MG63 (cell line): ENCODE results near the gene CSTF1. TPM values are rescaled to one million over a fixed set of nuclear protein-coding genes. Genes with fewer than 3 reads are reported as not detected.

Source experiments
- DNase-seq: peaks from one replicate; pipeline ENCODE4 v3.0.0-alpha.2; 2020
- H3K27me3 ChIP-seq: fragments of 250-450 bp; sonication (Bioruptor Pico); 2 replicates; pipeline ENCODE4 v1.5.1; 2020; ENCODE audit warnings: mild to moderate bottlenecking, moderate library complexity
- H3K36me3 ChIP-seq: fragments of 250-450 bp; sonication (Bioruptor Pico); 2 replicates; pipeline ENCODE4 v1.5.1; 2020; ENCODE audit warnings: mild to moderate bottlenecking, moderate library complexity
- H3K4me3 ChIP-seq: fragments of 250-450 bp; sonication (Bioruptor Pico); 2 replicates; pipeline ENCODE4 v1.5.1; 2020; ENCODE audit warnings: mild to moderate bottlenecking, moderate library complexity
- H3K9me3 ChIP-seq: fragments of 250-450 bp; sonication (Bioruptor Pico); 2 replicates; pipeline ENCODE4 v1.5.1; 2020; ENCODE audit warnings: mild to moderate bottlenecking, moderate library complexity
- total RNA-seq: library from RNA; depleted of rRNA; stranded (reverse); fragments of >200 nt; shearing (Covaris generic); gene quantifications from 2 replicates; pipeline ENCODE4 v1.2.3, GENCODE V29; 2014; ENCODE audit warnings: low replicate concordance; rRNA removed

Gene CSTF1
- total RNA-seq, 1 experiment from 2014 or later = 68.6 TPM

DNA sequence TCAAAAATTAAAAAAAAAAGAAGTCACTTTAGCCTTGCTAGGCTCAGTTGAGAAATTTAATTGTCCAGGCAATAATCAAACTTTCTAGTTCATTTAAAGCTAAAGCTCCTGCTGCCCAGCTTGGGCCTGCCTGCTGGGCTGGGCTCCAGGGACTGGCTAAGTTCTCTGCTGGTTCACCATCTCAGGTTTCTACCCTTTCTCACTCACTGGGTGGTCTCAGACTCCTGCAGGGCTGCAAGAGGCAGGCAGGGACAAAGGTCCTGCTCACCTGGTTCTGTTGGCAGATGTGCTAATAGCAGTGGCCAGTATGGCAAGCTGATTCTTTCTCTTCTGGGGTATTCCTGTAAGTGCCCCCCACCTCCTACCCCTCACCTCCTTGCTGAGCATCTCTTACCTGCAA, 54.8 kb downstream of the CSTF1 start:
- no peaks in the 10 kb centered on the region for H3K36me3 ChIP-seq
- no peak overlapping the region for H3K4me3 ChIP-seq
- H3K27me3 ChIP-seq = no peaks in the 10 kb centered on the region
- H3K9me3 ChIP-seq = no peaks in the 10 kb centered on the region
- DNase-seq = no peak

- no peak for DNase-seq
- no peaks in the 10 kb centered on the region for H3K9me3 ChIP-seq
- no peaks in the 10 kb centered on the region for H3K36me3 ChIP-seq
- H3K4me3 ChIP-seq = no peak overlapping the region
- H3K27me3 ChIP-seq = no peaks in the 10 kb centered on the region
These were observed 57.0 kb downstream of the CSTF1 start for GRCh38 chr20:56449459-56449858.

DNA sequence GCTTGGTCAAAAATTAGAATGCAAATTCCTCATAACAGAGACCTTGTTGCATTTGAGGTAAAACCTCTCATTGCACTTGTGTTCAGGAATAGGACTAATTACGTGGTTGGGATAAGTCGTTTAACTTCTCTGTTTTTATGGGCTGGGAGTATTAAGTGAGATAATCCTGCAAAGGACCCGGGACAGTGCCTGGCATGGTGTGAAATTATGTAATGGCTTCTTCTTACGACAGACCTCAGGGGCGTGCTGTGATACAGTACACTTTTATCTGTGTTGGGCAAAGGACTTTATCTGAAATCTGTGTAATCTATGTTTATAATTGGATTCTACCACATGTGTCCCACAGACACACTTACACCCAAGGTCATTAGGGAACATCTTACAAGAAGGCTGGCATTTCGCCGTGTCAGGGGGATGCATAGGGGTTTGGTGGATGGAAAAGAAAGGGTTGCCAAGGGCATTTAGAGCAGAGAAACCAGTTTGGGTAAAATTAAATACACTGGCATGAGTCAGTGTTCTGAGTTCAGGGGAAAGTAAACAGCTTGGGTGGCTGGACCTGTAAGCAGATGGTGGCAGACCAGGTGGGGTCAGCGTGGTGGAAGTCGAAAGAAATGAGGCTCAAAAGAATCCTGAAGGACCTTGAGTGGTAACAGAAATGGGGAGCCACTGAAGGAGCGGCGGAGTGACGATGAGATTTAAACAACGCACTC, 58.8 kb downstream of the CSTF1 start:
- Histone ChIP-seq H3K4me3 (no peak overlapping the region), H3K36me3 (no peaks in the 10 kb centered on the region), H3K9me3 (no peaks in the 10 kb centered on the region), H3K27me3 (no peaks in the 10 kb centered on the region)
- no peak for DNase-seq

GRCh38 chr20:56453352-56453751, 60.9 kb downstream of the CSTF1 start:
- Histone ChIP-seq H3K27me3 (no peaks in the 10 kb centered on the region), H3K9me3 (no peaks in the 10 kb centered on the region), H3K36me3 (no peaks in the 10 kb centered on the region), H3K4me3 (no peak overlapping the region)
- no peak for DNase-seq

DNA sequence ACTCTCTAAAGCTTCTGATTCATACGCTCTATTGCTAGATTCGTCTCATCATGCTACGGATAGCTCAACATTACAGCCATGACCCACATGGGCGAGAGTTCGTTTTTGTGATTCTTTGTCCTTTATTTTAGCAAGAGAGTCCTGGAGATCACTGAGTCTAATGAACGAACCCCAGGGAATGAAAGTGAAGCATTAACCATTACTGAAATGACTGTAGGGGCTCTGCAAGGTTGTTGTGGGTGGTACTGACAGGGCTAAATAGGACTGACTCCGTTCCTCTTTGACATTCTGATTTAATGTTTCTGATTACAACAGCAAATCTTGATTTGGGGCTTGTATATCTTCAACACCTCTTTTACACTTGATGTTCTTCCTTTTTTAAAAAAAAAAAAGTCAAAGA, 62.3 kb downstream of the CSTF1 start:
- DNase-seq = no peak
- Histone ChIP-seq H3K4me3 (no peak overlapping the region), H3K36me3 (no peaks in the 10 kb centered on the region), H3K27me3 (no peaks in the 10 kb centered on the region), H3K9me3 (no peaks in the 10 kb centered on the region)

Other genes starting within 250 kb of the CSTF1 start
- not detected in 2 replicates for gene MC3R, start 143.9 kb upstream of the CSTF1 start, total RNA-seq
- 12.2 and 14.0 TPM in 2 replicates for gene FAM210B, start 33.7 kb upstream of the CSTF1 start, total RNA-seq
- 86.4 and 130 TPM in 2 replicates for gene AURKA, start 430 bp upstream of the CSTF1 start, total RNA-seq
- 0.07 and 0.25 TPM in 2 replicates for gene CASS4, start 19.6 kb downstream of the CSTF1 start, total RNA-seq
- gene RTF2, start 76.0 kb downstream of the CSTF1 start, total RNA-seq = 163 and 171 TPM in 2 replicates
- gene FAM209A, start 132.1 kb downstream of the CSTF1 start, total RNA-seq = not detected in 2 replicates
- not detected in 2 replicates for gene FAM209B, start 140.6 kb downstream of the CSTF1 start, total RNA-seq
- gene TFAP2C, start 236.7 kb downstream of the CSTF1 start, total RNA-seq = 1.6 and 2.6 TPM in 2 replicates